Lower leg skin (tissue), 4 donors: ENCODE measurements around the gene GABBR2. TPM values are rescaled to one million over a fixed set of nuclear protein-coding genes. Genes with fewer than 3 reads are reported as not detected.
"Not testable (repeated sequence)": the region's sequence is repeated elsewhere in the genome, so short reads cannot be mapped to it uniquely, and the experiment has no call there.

ENCODE experiments used
- DNase-seq, 2 donors: peaks; one replicate each; pipeline ENCODE4 v3.0.0-alpha.2; 2019; ENCODE audit warnings: low spot score in 2 of 2
- H3K4me3 ChIP-seq: fragments of 200-600 bp; sonication (generic); 2 replicates; pipeline ENCODE4 v1.5.1; 2017; ENCODE audit warnings: mild to moderate bottlenecking, low read depth; ENCODE audit not compliant: poor library complexity, severe bottlenecking
- POLR2A ChIP-seq, 2 donors: fragments of 450-650 bp; IDR thresholded peaks; one replicate each; pipeline ENCODE4 v1.6.1; 2016 to 2017; ENCODE audit warnings: antibody characterized with exemption in 2 of 2, mild to moderate bottlenecking in 1 of 2, moderate library complexity in 1 of 2
- WGBS, 2 donors: methylation state at CpG; one replicate each; pipeline ENCODE4 v1.1.5; 2018; 5-methylcytosine and 5-hydroxymethylcytosine counted together
- intact Hi-C: fragments of 100-400 bp; cut with DNase I; formaldehyde crosslinking; loops from one replicate; pipeline ENCODE4 v1.15.0; 2023; ENCODE audit warnings: low total_unique reads
- total RNA-seq, 4 donors: library from RNA; depleted of rRNA; stranded (reverse); fragments of >200 nt; gene quantifications; one replicate each; pipeline ENCODE4 v1.1.0, GENCODE V29; 2016
- TF ChIP-seq, protein P1 (sequence below), 3 donors: fragments of 450-650 bp; IDR thresholded peaks; one replicate each; pipeline ENCODE4 v1.5.1; 2016; ENCODE audit warnings: antibody characterized with exemption in 3 of 3, mild to moderate bottlenecking in 3 of 3, moderate library complexity in 2 of 3

GABBR2 gene
- total RNA-seq, 4 donors from 2014 or later: 0.23 to 4.2 TPM; not detected in 2

DNA sequence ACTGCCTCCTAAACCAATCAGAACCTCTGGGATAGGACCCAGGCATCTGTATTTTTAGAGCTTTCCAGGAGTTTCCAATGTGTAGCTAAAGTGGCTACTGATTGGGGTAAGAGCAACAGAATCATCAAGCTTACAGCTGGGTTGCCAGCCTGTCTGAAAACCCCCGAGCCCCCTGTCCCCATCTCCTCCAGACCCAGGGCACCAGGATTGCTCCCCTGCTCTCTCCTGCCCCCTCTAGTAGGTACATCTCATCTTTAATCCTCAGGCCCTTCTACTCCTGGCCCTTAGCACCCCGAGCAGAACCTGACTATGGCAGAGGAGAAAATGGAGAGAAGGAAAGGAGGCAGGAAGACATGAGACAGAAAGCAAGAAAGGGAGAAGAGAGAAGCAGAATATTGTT, 204.9 kb downstream of the GABBR2 start:
- TF ChIP-seq POLR2A (IDR thresholded peaks at IDR 0.05): no peak
- TF ChIP-seq, protein P1, sequence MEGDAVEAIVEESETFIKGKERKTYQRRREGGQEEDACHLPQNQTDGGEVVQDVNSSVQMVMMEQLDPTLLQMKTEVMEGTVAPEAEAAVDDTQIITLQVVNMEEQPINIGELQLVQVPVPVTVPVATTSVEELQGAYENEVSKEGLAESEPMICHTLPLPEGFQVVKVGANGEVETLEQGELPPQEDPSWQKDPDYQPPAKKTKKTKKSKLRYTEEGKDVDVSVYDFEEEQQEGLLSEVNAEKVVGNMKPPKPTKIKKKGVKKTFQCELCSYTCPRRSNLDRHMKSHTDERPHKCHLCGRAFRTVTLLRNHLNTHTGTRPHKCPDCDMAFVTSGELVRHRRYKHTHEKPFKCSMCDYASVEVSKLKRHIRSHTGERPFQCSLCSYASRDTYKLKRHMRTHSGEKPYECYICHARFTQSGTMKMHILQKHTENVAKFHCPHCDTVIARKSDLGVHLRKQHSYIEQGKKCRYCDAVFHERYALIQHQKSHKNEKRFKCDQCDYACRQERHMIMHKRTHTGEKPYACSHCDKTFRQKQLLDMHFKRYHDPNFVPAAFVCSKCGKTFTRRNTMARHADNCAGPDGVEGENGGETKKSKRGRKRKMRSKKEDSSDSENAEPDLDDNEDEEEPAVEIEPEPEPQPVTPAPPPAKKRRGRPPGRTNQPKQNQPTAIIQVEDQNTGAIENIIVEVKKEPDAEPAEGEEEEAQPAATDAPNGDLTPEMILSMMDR (IDR thresholded peaks at IDR 0.05): no peak
- H3K4me3 ChIP-seq: no peak overlapping the region
- DNase-seq: no peak
- 82 to 95% methylated on average over 2 of the region's 2 CpGs for WGBS, 2 donors
- intact Hi-C loops: no loop called here

DNA sequence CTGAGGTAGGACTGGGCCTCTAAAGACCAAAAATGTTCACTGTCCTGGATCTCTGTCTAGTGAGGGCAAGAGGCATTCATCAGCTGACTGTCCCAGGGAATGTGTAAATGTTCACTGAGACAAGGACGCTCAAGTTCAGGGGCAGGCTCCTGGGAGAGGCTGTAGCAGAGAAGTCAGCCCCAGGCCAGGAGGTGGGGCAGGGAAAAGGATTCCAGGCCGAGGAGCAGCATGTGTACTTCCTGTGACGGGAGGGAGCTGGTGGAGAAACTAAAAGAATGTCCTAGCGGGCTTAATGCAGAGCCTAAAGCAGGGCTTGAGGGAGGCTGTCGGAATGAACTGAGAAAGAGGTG, 205.8 kb downstream of the GABBR2 start:
- no peak for DNase-seq
- H3K4me3 ChIP-seq: no peak overlapping the region
- 27 to 32% methylated on average over 5 of the region's 5 CpGs for WGBS, 2 donors
- no peak for TF ChIP-seq POLR2A (IDR thresholded peaks at IDR 0.05)
- TF ChIP-seq, protein P1 (IDR thresholded peaks at IDR 0.05): no peak
- intact Hi-C loops: no loop called here

DNA sequence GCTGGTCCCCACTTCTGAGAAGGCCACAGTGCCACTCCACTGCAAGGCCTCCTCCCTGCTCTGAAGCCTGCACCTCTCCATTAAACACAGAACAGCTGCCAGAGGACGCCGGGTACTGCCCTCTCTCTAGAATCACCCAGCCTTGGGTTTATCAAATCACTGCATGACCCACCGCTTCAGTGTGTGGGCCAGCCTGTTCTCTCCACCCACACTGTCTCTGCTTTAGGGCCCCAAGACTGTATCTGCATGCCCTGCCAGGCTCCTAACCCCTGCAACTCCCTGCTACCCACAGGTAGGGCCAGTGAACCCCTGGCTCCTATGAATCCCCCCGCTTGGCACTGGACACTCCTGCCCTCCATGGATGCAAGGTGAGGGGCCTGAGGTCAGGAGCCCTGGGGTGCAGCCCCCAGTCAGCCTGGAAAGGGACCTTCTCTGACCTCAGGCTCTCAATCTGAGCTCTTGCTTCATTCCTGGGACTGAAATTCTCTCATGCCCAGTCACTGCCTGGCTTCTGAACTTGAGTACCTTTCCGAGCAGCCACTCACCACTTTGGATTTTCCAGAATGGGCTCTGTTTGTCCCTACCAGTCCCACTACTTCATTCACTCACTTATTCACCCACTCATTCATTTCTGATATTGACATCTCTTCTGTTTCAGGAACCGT, 206.3 kb downstream of the GABBR2 start:
- 65 to 78% methylated on average over 6 of the region's 6 CpGs for WGBS, 2 donors
- DNase-seq: no peak
- intact Hi-C loops: no loop called here
- H3K4me3 ChIP-seq: no peak overlapping the region
- TF ChIP-seq, protein P1 (IDR thresholded peaks at IDR 0.05): no peak
- TF ChIP-seq POLR2A (IDR thresholded peaks at IDR 0.05): no peak

DNA sequence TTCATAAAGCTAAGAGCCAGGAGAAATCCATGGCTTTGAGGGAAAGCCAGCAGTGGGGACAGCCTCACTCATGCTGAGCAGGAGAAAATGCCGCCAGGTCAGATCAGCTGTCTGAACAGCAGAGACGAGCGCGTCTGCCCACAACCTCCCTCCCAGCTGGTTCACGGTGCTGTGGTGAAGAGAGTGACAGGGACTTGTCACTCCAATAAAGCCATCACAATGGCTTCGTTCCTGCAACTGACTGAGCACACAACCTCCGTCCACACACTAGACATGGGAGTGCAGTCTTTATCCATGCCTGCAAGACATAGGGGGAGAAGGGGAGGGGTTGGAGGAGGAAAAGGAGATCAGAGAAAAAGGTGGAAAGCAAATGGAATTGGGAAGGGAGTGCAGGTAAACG, 206.9 kb downstream of the GABBR2 start:
- intact Hi-C loops: no loop called here
- no peak overlapping the region for H3K4me3 ChIP-seq
- no peak for TF ChIP-seq POLR2A (IDR thresholded peaks at IDR 0.05)
- TF ChIP-seq, protein P1 (IDR thresholded peaks at IDR 0.05): no peak
- DNase-seq: no peak
- WGBS, 2 donors: 83 to 87% methylated on average over 8 of the region's 8 CpGs

DNA sequence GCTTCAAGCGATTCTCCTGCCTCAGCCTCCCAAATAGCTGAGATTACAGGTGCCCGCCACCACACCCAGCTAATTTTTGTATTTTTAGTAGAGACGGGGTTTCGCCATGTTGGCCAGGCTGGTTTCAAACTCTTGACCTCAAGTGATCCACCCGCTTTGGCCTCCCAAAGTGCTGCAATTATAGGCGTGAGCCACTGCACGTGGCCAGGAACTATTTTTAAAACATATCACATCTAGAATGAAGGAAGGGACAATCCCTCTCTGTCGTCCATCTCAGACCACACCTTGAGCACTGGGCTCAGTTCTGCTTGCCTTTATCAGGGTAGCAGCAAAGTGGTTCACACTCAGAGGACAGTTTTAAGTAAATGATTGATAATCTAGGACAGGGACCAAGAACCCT, 207.5 kb downstream of the GABBR2 start:
- DNase-seq, intact Hi-C loops, H3K4me3 ChIP-seq: not testable (repeated sequence)
- WGBS, 2 donors: 91 to 95% methylated on average over 8 of the region's 8 CpGs

DNA sequence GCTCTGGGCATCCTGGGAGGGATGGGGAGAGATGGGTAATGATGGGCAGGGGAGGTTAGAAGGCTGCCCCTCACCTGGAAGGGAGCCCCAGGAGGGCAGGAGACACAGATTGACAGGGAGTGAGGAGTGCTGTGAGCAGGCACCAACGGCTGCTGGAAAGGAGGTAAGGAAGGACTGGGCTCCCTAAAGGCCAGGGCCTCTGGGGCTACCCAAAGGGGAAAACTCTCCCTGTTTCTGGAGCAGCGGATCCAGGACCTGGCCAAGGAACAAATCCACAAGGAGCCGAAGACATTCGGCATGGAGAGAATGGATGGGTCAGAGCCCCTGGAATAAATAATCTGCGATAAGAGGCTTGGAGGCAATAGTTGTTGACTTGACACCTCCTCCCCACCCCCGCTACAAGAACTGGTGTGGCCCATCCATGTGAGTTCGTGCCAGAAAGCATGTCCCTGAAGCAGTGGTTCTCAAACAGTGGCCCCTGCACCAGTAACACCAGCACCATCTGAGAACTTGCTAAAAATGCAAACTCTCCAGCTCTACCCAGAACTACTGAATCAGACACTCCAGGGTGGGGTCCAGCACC, 208.3 kb downstream of the GABBR2 start:
- intact Hi-C loops: no loop called here
- 86 to 89% methylated on average over 7 of the region's 7 CpGs for WGBS, 2 donors
- no peak for DNase-seq

More for the DNA sequence above, 208.3 kb downstream of the GABBR2 start:
- H3K4me3 ChIP-seq: no peak overlapping the region
- no peak for TF ChIP-seq POLR2A (IDR thresholded peaks at IDR 0.05)
- TF ChIP-seq, protein P1 (IDR thresholded peaks at IDR 0.05): no peak
